GM12878 (cell line): ENCODE data around the gene HRH2.

Source experiments
- FOXM1 ChIP-seq: IDR thresholded peaks from 2 replicates; pipeline ENCODE4 v1.6.1; 2012; ENCODE audit warnings: low read depth, mild to moderate bottlenecking, inconsistent platforms, low read length, moderate library complexity
- JUND ChIP-seq: IDR thresholded peaks from 2 replicates; pipeline ENCODE4 v1.6.1; 2012; ENCODE audit warnings: low read depth, mild to moderate bottlenecking, low read length, improper control_type of control experiment, moderate library complexity
- POLR2AphosphoS5 ChIP-seq: IDR thresholded peaks from 2 replicates; pipeline ENCODE4 v1.6.1; 2011; ENCODE audit warnings: mild to moderate bottlenecking, low read length, inconsistent platforms
- YBX1 ChIP-seq: fragments of 450-650 bp; IDR thresholded peaks from 2 replicates; pipeline ENCODE4 v1.6.1; 2016; ENCODE audit warnings: antibody characterized with exemption
- ZNF274 ChIP-seq: IDR thresholded peaks from one replicate; pipeline ENCODE4 v1.8.0; 2011; ENCODE audit not compliant: insufficient read length, insufficient read depth
- ZSCAN29 ChIP-seq: fragments of 450-650 bp; IDR thresholded peaks from 2 replicates; pipeline ENCODE4 v1.6.1; 2017; ENCODE audit warnings: mild to moderate bottlenecking, moderate library complexity
- TF ChIP-seq, protein P1 (sequence below), 3 experiments: IDR thresholded peaks in 2 of 3; conservative IDR thresholded peaks in 1 of 3; 2 replicates each; pipeline ENCODE4 v1.5.1; 2011; ENCODE audit warnings: low read depth in 3 of 3, low read length in 3 of 3, mild to moderate bottlenecking in 3 of 3, control low read depth in 2 of 3, moderate library complexity in 2 of 3, inconsistent platforms in 1 of 3, mixed read lengths in 1 of 3; ENCODE audit not compliant: control insufficient read depth in 2 of 3, insufficient read depth in 1 of 3; ENCODE audit errors: extremely low read depth in 1 of 3
- TF ChIP-seq, protein P2 (sequence below): fragments of 450-650 bp; IDR thresholded peaks from 2 replicates; pipeline ENCODE4 v1.6.1; 2017; ENCODE audit warnings: mild to moderate bottlenecking, moderate library complexity
- TF ChIP-seq, protein P3 (sequence below): IDR thresholded peaks from 2 replicates; pipeline ENCODE4 v1.6.1; 2011; ENCODE audit warnings: low read depth, low read length, improper control_type of control experiment, borderline replicate concordance
- TF ChIP-seq, protein P4 (sequence below): IDR thresholded peaks from 2 replicates; pipeline ENCODE4 v1.6.1; 2012; ENCODE audit warnings: mild to moderate bottlenecking, low read depth, low read length

DNA sequence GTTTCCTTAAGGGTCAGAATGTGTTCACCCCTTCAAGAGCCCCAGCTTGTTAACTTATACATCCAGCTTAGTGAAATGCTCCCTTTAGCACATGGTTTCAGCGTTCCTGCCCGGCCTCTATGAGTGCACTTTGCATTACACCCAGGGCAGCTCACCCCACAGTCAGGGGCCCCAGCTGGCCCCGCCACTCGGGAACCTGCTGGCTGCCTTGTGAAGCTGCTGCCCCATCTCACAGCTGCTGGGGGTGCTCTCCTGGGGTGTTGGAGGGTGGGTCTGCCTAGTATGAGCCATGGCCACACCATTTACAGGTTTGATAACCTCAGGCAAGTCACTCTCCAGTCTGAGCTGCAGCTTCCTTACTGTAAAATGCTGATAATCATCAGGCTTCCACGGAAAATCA lies 32.2 kb downstream of the HRH2 start:
- TF ChIP-seq ZSCAN29 (no peak), YBX1 (no peak), ZNF274 (no peak), JUND (no peak), POLR2AphosphoS5 (no peak), FOXM1 (no peak)
- TF ChIP-seq, protein P1, sequence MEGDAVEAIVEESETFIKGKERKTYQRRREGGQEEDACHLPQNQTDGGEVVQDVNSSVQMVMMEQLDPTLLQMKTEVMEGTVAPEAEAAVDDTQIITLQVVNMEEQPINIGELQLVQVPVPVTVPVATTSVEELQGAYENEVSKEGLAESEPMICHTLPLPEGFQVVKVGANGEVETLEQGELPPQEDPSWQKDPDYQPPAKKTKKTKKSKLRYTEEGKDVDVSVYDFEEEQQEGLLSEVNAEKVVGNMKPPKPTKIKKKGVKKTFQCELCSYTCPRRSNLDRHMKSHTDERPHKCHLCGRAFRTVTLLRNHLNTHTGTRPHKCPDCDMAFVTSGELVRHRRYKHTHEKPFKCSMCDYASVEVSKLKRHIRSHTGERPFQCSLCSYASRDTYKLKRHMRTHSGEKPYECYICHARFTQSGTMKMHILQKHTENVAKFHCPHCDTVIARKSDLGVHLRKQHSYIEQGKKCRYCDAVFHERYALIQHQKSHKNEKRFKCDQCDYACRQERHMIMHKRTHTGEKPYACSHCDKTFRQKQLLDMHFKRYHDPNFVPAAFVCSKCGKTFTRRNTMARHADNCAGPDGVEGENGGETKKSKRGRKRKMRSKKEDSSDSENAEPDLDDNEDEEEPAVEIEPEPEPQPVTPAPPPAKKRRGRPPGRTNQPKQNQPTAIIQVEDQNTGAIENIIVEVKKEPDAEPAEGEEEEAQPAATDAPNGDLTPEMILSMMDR (IDR thresholded peaks at IDR 0.05 in 2 of 3, conservative IDR thresholded peaks at IDR 0.05 in 1 of 3; ENCODE audit: control insufficient read depth in 2 of 3, extremely low read depth in 1 of 3, insufficient read depth in 1 of 3, low read depth in 3 of 3, low read length in 3 of 3), result no peak
- TF ChIP-seq, protein P2, sequence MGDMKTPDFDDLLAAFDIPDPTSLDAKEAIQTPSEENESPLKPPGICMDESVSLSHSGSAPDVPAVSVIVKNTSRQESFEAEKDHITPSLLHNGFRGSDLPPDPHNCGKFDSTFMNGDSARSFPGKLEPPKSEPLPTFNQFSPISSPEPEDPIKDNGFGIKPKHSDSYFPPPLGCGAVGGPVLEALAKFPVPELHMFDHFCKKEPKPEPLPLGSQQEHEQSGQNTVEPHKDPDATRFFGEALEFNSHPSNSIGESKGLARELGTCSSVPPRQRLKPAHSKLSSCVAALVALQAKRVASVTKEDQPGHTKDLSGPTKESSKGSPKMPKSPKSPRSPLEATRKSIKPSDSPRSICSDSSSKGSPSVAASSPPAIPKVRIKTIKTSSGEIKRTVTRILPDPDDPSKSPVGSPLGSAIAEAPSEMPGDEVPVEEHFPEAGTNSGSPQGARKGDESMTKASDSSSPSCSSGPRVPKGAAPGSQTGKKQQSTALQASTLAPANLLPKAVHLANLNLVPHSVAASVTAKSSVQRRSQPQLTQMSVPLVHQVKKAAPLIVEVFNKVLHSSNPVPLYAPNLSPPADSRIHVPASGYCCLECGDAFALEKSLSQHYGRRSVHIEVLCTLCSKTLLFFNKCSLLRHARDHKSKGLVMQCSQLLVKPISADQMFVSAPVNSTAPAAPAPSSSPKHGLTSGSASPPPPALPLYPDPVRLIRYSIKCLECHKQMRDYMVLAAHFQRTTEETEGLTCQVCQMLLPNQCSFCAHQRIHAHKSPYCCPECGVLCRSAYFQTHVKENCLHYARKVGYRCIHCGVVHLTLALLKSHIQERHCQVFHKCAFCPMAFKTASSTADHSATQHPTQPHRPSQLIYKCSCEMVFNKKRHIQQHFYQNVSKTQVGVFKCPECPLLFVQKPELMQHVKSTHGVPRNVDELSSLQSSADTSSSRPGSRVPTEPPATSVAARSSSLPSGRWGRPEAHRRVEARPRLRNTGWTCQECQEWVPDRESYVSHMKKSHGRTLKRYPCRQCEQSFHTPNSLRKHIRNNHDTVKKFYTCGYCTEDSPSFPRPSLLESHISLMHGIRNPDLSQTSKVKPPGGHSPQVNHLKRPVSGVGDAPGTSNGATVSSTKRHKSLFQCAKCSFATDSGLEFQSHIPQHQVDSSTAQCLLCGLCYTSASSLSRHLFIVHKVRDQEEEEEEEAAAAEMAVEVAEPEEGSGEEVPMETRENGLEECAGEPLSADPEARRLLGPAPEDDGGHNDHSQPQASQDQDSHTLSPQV, result no peak
- TF ChIP-seq, protein P3, sequence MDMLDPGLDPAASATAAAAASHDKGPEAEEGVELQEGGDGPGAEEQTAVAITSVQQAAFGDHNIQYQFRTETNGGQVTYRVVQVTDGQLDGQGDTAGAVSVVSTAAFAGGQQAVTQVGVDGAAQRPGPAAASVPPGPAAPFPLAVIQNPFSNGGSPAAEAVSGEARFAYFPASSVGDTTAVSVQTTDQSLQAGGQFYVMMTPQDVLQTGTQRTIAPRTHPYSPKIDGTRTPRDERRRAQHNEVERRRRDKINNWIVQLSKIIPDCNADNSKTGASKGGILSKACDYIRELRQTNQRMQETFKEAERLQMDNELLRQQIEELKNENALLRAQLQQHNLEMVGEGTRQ, result no peak
- TF ChIP-seq, protein P4, sequence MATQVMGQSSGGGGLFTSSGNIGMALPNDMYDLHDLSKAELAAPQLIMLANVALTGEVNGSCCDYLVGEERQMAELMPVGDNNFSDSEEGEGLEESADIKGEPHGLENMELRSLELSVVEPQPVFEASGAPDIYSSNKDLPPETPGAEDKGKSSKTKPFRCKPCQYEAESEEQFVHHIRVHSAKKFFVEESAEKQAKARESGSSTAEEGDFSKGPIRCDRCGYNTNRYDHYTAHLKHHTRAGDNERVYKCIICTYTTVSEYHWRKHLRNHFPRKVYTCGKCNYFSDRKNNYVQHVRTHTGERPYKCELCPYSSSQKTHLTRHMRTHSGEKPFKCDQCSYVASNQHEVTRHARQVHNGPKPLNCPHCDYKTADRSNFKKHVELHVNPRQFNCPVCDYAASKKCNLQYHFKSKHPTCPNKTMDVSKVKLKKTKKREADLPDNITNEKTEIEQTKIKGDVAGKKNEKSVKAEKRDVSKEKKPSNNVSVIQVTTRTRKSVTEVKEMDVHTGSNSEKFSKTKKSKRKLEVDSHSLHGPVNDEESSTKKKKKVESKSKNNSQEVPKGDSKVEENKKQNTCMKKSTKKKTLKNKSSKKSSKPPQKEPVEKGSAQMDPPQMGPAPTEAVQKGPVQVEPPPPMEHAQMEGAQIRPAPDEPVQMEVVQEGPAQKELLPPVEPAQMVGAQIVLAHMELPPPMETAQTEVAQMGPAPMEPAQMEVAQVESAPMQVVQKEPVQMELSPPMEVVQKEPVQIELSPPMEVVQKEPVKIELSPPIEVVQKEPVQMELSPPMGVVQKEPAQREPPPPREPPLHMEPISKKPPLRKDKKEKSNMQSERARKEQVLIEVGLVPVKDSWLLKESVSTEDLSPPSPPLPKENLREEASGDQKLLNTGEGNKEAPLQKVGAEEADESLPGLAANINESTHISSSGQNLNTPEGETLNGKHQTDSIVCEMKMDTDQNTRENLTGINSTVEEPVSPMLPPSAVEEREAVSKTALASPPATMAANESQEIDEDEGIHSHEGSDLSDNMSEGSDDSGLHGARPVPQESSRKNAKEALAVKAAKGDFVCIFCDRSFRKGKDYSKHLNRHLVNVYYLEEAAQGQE, result no peak
